Thoracic aorta (tissue), 2 donors: Measurements from ENCODE around the gene CLIP4. TPM values are rescaled to one million over a fixed set of nuclear protein-coding genes. Genes with fewer than 3 reads are reported as not detected.

Experiments used
- ATAC-seq: fragments of 150-250 bp; one replicate; pipeline ENCODE4 v1.8.0; 2017; ENCODE audit warnings: low read depth; ENCODE audit not compliant: insufficient number of reproducible peaks, low FRiP score
- DNase-seq: peaks from one replicate; pipeline ENCODE4 v3.0.0-alpha.2; 2020; ENCODE audit warnings: low spot score
- H3K27ac ChIP-seq, 2 donors: fragments of 200-600 bp; sonication (generic); 1 replicate in 1 of 2; 2 replicates in 1 of 2; pipeline ENCODE4 v1.5.1; 2016; ENCODE audit warnings: mild to moderate bottlenecking in 2 of 2, moderate library complexity in 2 of 2
- H3K27me3 ChIP-seq: fragments of 200-600 bp; sonication (generic); replicated peaks from 2 replicates; pipeline ENCODE4 v1.6.0; 2016; ENCODE audit warnings: mild to moderate bottlenecking; ENCODE audit not compliant: insufficient read depth
- H3K36me3 ChIP-seq: fragments of 200-600 bp; sonication (generic); one replicate; pipeline ENCODE4 v1.5.1; 2016
- H3K4me1 ChIP-seq, 2 donors: fragments of 200-600 bp; sonication (generic); 1 replicate in 1 of 2; 2 replicates in 1 of 2; pipeline versions ENCODE4 v1.5.1 to v1.6.0; 2016; ENCODE audit warnings: low read depth in 2 of 2, mild to moderate bottlenecking in 1 of 2; ENCODE audit not compliant: control insufficient read depth in 1 of 2
- H3K4me3 ChIP-seq: fragments of 200-600 bp; sonication (generic); 2 replicates; pipeline ENCODE4 v1.5.1; 2016; ENCODE audit warnings: mild to moderate bottlenecking
- H3K9me3 ChIP-seq: fragments of 200-600 bp; sonication (generic); 2 replicates; pipeline ENCODE4 v1.5.1; 2016
- total RNA-seq, 2 donors: library from RNA; depleted of rRNA; stranded (reverse); fragments of >200 nt; gene quantifications; one replicate each; pipeline versions ENCODE4 v1.1.0 to v1.2.3, GENCODE V29; 2016
- TF ChIP-seq, protein P1 (sequence below): fragments of 200-600 bp; sonication (generic); IDR thresholded peaks from one replicate; pipeline ENCODE4 v1.5.1; 2019; ENCODE audit warnings: antibody characterized with exemption

The CLIP4 gene
- total RNA-seq, 2 donors from 2014 or later: 31.3 to 54.0 TPM

DNA sequence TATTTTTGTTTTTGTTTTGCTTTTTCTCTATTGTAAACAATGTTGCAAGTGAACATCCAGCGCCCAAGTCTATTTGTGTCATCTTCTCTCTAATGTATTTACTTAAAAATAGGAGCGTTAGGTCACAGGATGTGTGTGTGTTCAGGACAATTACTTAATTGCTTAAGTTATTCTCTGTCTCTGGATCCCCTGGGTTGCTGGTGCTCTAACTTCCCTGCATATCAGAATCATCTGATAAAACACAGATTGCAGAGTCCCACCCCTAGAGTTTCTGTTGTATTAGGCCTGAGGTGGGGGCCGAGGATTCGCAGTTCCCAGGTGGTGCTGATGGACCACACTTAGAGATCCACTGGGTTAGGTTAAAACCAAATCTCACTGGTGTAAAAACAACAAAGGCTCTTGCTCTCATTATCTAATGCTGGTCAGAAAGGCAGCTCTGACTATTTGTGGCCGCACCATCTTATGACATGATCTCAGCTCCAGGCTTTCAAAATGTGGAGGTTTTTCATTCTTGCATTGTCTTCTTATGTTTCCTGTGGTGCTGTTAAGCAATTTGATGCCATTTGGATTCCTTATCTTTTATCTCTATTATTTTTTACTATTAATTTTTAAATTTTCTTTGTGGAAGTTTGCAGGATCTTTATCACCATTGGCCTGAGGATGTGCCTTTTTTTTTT, 87.7 kb downstream of the CLIP4 start:
- Histone ChIP-seq H3K27ac (no peak overlapping the region), H3K4me3 (no peak overlapping the region), H3K4me1 (no peaks in the 10 kb centered on the region), H3K9me3 (no peaks in the 10 kb centered on the region), H3K27me3 (no peaks in the 10 kb centered on the region), H3K36me3 (no peaks in the 10 kb centered on the region)
- ATAC-seq (no peak), DNase-seq (no peak)
- TF ChIP-seq, protein P1, sequence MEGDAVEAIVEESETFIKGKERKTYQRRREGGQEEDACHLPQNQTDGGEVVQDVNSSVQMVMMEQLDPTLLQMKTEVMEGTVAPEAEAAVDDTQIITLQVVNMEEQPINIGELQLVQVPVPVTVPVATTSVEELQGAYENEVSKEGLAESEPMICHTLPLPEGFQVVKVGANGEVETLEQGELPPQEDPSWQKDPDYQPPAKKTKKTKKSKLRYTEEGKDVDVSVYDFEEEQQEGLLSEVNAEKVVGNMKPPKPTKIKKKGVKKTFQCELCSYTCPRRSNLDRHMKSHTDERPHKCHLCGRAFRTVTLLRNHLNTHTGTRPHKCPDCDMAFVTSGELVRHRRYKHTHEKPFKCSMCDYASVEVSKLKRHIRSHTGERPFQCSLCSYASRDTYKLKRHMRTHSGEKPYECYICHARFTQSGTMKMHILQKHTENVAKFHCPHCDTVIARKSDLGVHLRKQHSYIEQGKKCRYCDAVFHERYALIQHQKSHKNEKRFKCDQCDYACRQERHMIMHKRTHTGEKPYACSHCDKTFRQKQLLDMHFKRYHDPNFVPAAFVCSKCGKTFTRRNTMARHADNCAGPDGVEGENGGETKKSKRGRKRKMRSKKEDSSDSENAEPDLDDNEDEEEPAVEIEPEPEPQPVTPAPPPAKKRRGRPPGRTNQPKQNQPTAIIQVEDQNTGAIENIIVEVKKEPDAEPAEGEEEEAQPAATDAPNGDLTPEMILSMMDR: no peak

DNA sequence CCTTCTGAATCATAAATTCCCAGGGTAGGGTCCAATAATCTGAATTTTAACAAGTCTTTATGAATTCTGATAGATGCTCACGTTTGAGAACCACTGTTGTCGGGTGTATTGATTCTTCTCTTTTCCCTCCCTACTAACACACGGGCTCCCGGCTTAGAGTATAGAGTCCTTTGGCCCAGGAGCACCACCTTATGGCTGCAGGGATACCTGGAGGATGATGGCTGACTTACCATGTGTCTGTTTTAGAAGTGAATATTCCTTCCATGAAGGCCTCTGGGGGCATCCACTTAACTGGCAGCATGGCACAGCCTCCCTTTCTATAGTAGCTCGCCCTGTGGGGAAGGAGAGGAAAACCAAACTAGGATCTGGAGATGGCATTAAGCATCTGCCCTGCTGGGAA, 91.7 kb downstream of the CLIP4 start:
- TF ChIP-seq, protein P1: no peak
- Histone ChIP-seq H3K4me3 (no peak overlapping the region), H3K4me1 (no peaks in the 10 kb centered on the region), H3K9me3 (no peaks in the 10 kb centered on the region), H3K36me3 (no peaks in the 10 kb centered on the region), H3K27me3 (no peaks in the 10 kb centered on the region), H3K27ac (no peak overlapping the region)
- ATAC-seq: no peak
- no peak for DNase-seq

DNA sequence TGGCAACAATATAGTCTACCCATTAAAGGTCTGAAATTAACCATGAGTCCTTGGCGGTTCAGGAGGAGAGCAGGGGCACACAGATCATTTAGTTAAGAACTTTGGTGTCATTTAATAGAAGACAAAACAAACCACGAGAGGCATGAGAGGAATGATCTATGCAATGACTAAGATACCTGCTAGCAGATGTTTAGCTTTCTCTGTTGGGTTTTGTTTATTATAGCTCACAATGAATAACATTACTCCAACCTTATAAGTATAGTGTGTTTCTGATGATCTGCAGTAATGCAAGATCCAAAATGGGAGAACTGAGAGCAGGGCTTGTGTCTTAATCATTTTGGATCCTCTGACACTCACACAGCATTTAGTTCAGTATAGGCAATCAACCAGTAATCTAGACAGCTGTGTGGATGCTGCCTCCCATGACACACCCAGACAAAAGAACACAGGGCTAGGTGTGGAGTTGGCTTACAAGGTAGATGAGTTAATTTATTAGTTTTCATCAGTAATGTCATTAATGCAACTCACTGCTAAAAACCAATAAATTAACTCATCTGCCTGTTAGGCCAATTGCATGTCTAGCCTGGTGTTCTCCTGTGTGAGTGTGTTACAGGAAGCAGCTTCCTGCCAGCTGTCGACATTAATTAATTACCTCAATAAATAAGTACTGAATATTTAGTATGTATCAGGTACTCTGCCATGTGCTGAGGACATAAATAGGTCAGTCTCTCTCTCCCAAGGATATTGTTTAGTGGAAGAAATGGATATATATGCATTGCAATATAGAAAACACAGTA, 92.3 kb downstream of the CLIP4 start:
- no peak for ATAC-seq
- DNase-seq: no peak
- TF ChIP-seq, protein P1: no peak

DNA sequence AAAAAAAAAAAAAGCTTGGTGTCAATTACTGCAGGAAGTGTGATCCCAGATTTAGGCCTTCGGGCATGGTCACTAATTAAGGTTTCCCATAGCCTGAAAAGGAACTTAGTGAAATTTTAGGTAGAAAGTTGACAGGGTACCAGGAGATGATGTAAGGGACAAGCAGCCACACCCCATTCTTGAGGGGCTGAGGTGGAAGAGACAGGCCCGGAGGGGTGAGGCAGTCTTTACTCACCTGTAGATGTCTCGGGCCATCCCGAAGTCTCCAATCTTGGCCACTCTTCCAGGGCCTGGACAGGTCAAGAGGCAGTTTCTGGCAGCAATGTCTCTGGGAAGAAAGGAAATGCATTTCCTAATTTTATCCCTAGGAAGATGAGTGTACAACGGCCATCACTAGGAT, 94.3 kb downstream of the CLIP4 start:
- Histone ChIP-seq H3K4me3 (no peak overlapping the region), H3K9me3 (no peaks in the 10 kb centered on the region), H3K36me3 (no peaks in the 10 kb centered on the region), H3K27ac (no peak overlapping the region), H3K27me3 (no peaks in the 10 kb centered on the region), H3K4me1 (no peaks in the 10 kb centered on the region)
- DNase-seq (no peak), ATAC-seq (no peak)
- TF ChIP-seq, protein P1: no peak

More for the DNA sequence above, 92.3 kb downstream of the CLIP4 start:
- no peaks in the 10 kb centered on the region for H3K4me1 ChIP-seq
- no peak overlapping the region for H3K4me3 ChIP-seq
- no peak overlapping the region for H3K27ac ChIP-seq
- no peaks in the 10 kb centered on the region for H3K36me3 ChIP-seq
- no peaks in the 10 kb centered on the region for H3K9me3 ChIP-seq
- H3K27me3 ChIP-seq: no peaks in the 10 kb centered on the region

DNA sequence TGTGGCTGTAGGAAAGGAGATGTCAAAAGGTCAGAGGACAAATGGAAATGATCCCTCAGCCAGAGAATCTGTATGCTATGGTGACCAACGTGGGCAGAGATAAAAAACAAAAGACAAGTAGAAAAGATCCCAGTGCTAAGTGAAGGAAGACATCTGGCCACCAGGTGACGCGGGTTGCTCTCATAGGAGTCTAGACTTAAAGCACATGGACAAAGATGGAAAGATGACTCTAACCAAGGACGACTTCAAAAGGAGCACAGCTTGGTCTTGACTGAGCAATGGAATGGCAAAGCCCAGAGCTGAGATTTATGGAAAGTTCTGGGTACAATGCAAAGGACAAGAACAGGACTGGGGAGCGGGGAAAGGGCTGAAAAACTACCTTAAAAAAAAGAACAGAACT, 96.8 kb downstream of the CLIP4 start:
- H3K9me3 ChIP-seq: no peaks in the 10 kb centered on the region
- H3K4me1 ChIP-seq: no peaks in the 10 kb centered on the region
- no peak overlapping the region for H3K4me3 ChIP-seq
- H3K27me3 ChIP-seq: no peaks in the 10 kb centered on the region
- DNase-seq (no peak), ATAC-seq (no peak)
- TF ChIP-seq, protein P1: no peak
- H3K36me3 ChIP-seq: no peaks in the 10 kb centered on the region
- H3K27ac ChIP-seq: no peak overlapping the region
